ENCODE results near the gene KRT25.
"Not testable (repeated sequence)": the region's sequence is repeated elsewhere in the genome, so short reads cannot be mapped to it uniquely, and the experiment has no call there.

- TF ChIP-seq CTCF (IDR thresholded peaks at IDR 0.05); ZFX (IDR thresholded peaks at IDR 0.05; ENCODE audit: borderline replicate concordance): not testable (repeated sequence)
These were observed 6.5 kb downstream of the KRT25 start for GRCh38 chr17:40748666-40749065.
